ENCODE results near the gene SLIT3.

- no peak for TF ChIP-seq SUZ12 (IDR thresholded peaks at IDR 0.05)
- no peak for TF ChIP-seq SP1 (IDR thresholded peaks at IDR 0.05)
- no peak for TF ChIP-seq FOXM1 (IDR thresholded peaks at IDR 0.05; ENCODE audit: borderline replicate concordance)
- no peak for TF ChIP-seq FOXK2 (IDR thresholded peaks at IDR 0.05)
- TF ChIP-seq NFRKB (IDR thresholded peaks at IDR 0.05), result no peak
- TF ChIP-seq FOXA1 (IDR thresholded peaks at IDR 0.05), result no peak
These were observed 500.2 kb downstream of the SLIT3 start for GRCh38 chr5:168800701-168801100.
